Liver (tissue), 9 donors: ENCODE measurements around the gene LGALS4. TPM values are rescaled to one million over a fixed set of nuclear protein-coding genes. Genes with fewer than 3 reads are reported as not detected.
A peak's percentile ranks its signal among the peaks of the same experiment; 100 is the strongest.
"Not testable (repeated sequence)": the region's sequence is repeated elsewhere in the genome, so short reads cannot be mapped to it uniquely, and the experiment has no call there.

Experiments
- DNase-seq: peaks from one replicate; pipeline ENCODE4 v3.0.0-alpha.2; 2017; ENCODE audit warnings: low spot score
- H3K27ac ChIP-seq, 2 donors: one replicate each; pipeline ENCODE4 v1.7.0; 2013; ENCODE audit warnings: inconsistent platforms in 2 of 2, low read length in 2 of 2, control low read depth in 1 of 2, low read depth in 1 of 2, mild to moderate bottlenecking in 1 of 2
- H3K27me3 ChIP-seq, 4 donors: one replicate each; pipeline versions ENCODE4 v1.6.1 to v1.7.0; 2013; ENCODE audit warnings: low read length in 3 of 4, inconsistent platforms in 1 of 4, mild to moderate bottlenecking in 1 of 4, moderate library complexity in 1 of 4; ENCODE audit not compliant: control insufficient read depth in 4 of 4, insufficient read depth in 4 of 4
- H3K36me3 ChIP-seq, 4 donors: one replicate each; pipeline versions ENCODE4 v1.6.1 to v1.7.0; 2013; ENCODE audit warnings: low read length in 3 of 4, mild to moderate bottlenecking in 3 of 4, low read depth in 1 of 4, moderate library complexity in 1 of 4; ENCODE audit not compliant: control insufficient read depth in 4 of 4, insufficient read depth in 3 of 4
- H3K4me1 ChIP-seq, 4 donors: one replicate each; pipeline versions ENCODE4 v1.6.1 to v1.7.0; 2013; ENCODE audit warnings: low read length in 3 of 4, mild to moderate bottlenecking in 3 of 4, moderate library complexity in 1 of 4; ENCODE audit not compliant: control insufficient read depth in 4 of 4, insufficient read depth in 4 of 4
- H3K4me3 ChIP-seq, 3 donors: one replicate each; pipeline versions ENCODE4 v1.6.1 to v1.7.0; 2013; ENCODE audit warnings: low read length in 3 of 3, control low read depth in 1 of 3, low read depth in 1 of 3, mild to moderate bottlenecking in 1 of 3
- H3K9ac ChIP-seq, 2 donors: one replicate each; pipeline ENCODE4 v1.7.0; 2013; ENCODE audit warnings: low read length in 2 of 2, mild to moderate bottlenecking in 2 of 2, moderate library complexity in 2 of 2, control low read depth in 1 of 2, low read depth in 1 of 2
- H3K9me3 ChIP-seq, 4 donors: one replicate each; pipeline versions ENCODE4 v1.6.1 to v1.7.0; 2013; ENCODE audit warnings: low read length in 3 of 4; ENCODE audit not compliant: control insufficient read depth in 4 of 4
- ATF3 ChIP-seq: IDR thresholded peaks from 2 replicates; pipeline ENCODE4 v1.6.1; 2016; ENCODE audit warnings: antibody characterized with exemption
- CTCF ChIP-seq: fragments of 150-350 bp; IDR thresholded peaks from 2 replicates; pipeline ENCODE4 v1.5.1; 2017; ENCODE audit warnings: improper control_type of control experiment, low read depth, low read length; ENCODE audit not compliant: missing input control
- EGR1 ChIP-seq, 2 donors: IDR thresholded peaks; 2 replicates each; pipeline ENCODE4 v1.6.1; 2016 to 2018; ENCODE audit warnings: antibody characterized with exemption in 2 of 2, low read depth in 2 of 2
- FOXA1 ChIP-seq: IDR thresholded peaks from 2 replicates; pipeline ENCODE4 v1.6.1; 2016; ENCODE audit warnings: antibody characterized with exemption
- FOXA2 ChIP-seq: IDR thresholded peaks from 2 replicates; pipeline ENCODE4 v1.6.1; 2016; ENCODE audit warnings: antibody characterized with exemption
- GABPA ChIP-seq, 2 donors: IDR thresholded peaks in 1 of 2; conservative IDR thresholded peaks in 1 of 2; 2 replicates each; pipeline ENCODE4 v1.6.1; 2016; ENCODE audit warnings: antibody characterized with exemption in 2 of 2, mild to moderate bottlenecking in 1 of 2, moderate library complexity in 1 of 2
- HNF4A ChIP-seq, 2 donors: conservative IDR thresholded peaks; 2 replicates each; pipeline ENCODE4 v1.6.1; 2016; ENCODE audit warnings: antibody characterized with exemption in 2 of 2, mild to moderate bottlenecking in 2 of 2
- HNF4G ChIP-seq: IDR thresholded peaks from 2 replicates; pipeline ENCODE4 v1.6.1; 2016; ENCODE audit warnings: antibody characterized with exemption
- MAX ChIP-seq: IDR thresholded peaks from 2 replicates; pipeline ENCODE4 v1.6.1; 2016; ENCODE audit warnings: antibody characterized with exemption
- NR2F2 ChIP-seq: IDR thresholded peaks from 2 replicates; pipeline ENCODE4 v1.6.1; 2016; ENCODE audit warnings: antibody characterized with exemption
- RAD21 ChIP-seq, 2 donors: IDR thresholded peaks; 2 replicates each; pipeline ENCODE4 v1.6.1; 2016; ENCODE audit warnings: antibody characterized with exemption in 2 of 2, mild to moderate bottlenecking in 2 of 2
- RXRA ChIP-seq, 2 donors: IDR thresholded peaks; 2 replicates each; pipeline ENCODE4 v1.6.1; 2017 to 2018; ENCODE audit warnings: antibody characterized with exemption in 2 of 2, mild to moderate bottlenecking in 1 of 2
- SP1 ChIP-seq: IDR thresholded peaks from 2 replicates; pipeline ENCODE4 v1.6.1; 2018; ENCODE audit warnings: antibody characterized with exemption, mild to moderate bottlenecking
- TAF1 ChIP-seq: conservative IDR thresholded peaks from 2 replicates; pipeline ENCODE4 v1.6.1; 2016; ENCODE audit warnings: antibody characterized with exemption, mild to moderate bottlenecking
- YY1 ChIP-seq: IDR thresholded peaks from 2 replicates; pipeline ENCODE4 v1.6.1; 2016; ENCODE audit warnings: antibody characterized with exemption, mild to moderate bottlenecking
- ZBTB33 ChIP-seq: IDR thresholded peaks from 2 replicates; pipeline ENCODE4 v1.6.1; 2016; ENCODE audit warnings: antibody characterized with exemption
- WGBS: extraction: QIAGEN DNeasy Blood & Tissue Kit; methylation state at CpG from one replicate; pipeline ENCODE4 v1.1.7; 2013; 5-methylcytosine and 5-hydroxymethylcytosine counted together
- polyA plus RNA-seq, 2 donors: library from polyadenylated mRNA; stranded (reverse) in 1 of 2; unstranded in 1 of 2; fragments of 200-250 nt in 1 of 2; fragments of >200 nt in 1 of 2; fragmentation: Nextera tagmentation in 1 of 2; extraction: Ambion mirVana in 1 of 2; gene quantifications; one replicate each; pipeline versions ENCODE4 v1.2.1 to v1.2.3, GENCODE V29; 2013 to 2015
- total RNA-seq, 2 donors: library from RNA; depleted of rRNA; stranded (reverse); fragments of >200 nt; gene quantifications; one replicate each; pipeline ENCODE4 v1.2.3, GENCODE V29; 2014
- donor health status: healthy.
- donor health status: healthy.
- donor health status: healthy.
- donor health status: healthy.
- donor health status: healthy.

The LGALS4 gene
- total and polyA plus RNA-seq, 4 donors, result 0.42 to 40.6 (median 12.1) TPM

- not testable (repeated sequence) for H3K27ac ChIP-seq, H3K27me3 ChIP-seq, H3K36me3 ChIP-seq, H3K9me3 ChIP-seq, H3K4me1 ChIP-seq, DNase-seq, H3K9ac ChIP-seq, H3K4me3 ChIP-seq
- 63% methylated on average over 21 of the region's 21 CpGs for WGBS
- TF ChIP-seq SP1 (peak; percentile 42), RXRA (IDR thresholded peaks at IDR 0.05) (peak; percentile 30 to 34), HNF4A (conservative IDR thresholded peaks at IDR 0.05) (peak; percentile 59 to 66)
Observed at GRCh38 chr19:38859631-38860204, 47.0 kb upstream of the LGALS4 start.

GRCh38 chr19:38856813-38857212 lies 44.1 kb upstream of the LGALS4 start:
- DNase-seq, result no peak
- Histone ChIP-seq H3K9me3 (no peaks in the 10 kb centered on the region), H3K27me3 (no peaks in the 10 kb centered on the region), H3K9ac (no peak overlapping the region), H3K27ac (no peak overlapping the region), H3K36me3 (no peaks in the 10 kb centered on the region), H3K4me1 (peaks cover 0 to 10% (median 4%) of the 10 kb centered on the region in 4 donors), H3K4me3 (no peak overlapping the region)
- TF ChIP-seq RAD21 (IDR thresholded peaks at IDR 0.05) (no peak), ATF3 (no peak), ZBTB33 (no peak), EGR1 (IDR thresholded peaks at IDR 0.05; ENCODE audit: low read depth in 2 of 2) (no peak), CTCF (no peak), MAX (no peak), RXRA (IDR thresholded peaks at IDR 0.05) (no peak), FOXA2 (no peak), NR2F2 (no peak), GABPA (IDR thresholded peaks at IDR 0.05 in 1 of 2, conservative IDR thresholded peaks at IDR 0.05 in 1 of 2) (no peak), SP1 (no peak), FOXA1 (no peak), YY1 (no peak), HNF4G (no peak), TAF1 (no peak), HNF4A (conservative IDR thresholded peaks at IDR 0.05) (no peak)
- WGBS, result 93% methylated on average over 3 of the region's 3 CpGs

- H3K9ac ChIP-seq, H3K27me3 ChIP-seq, DNase-seq, H3K36me3 ChIP-seq, H3K27ac ChIP-seq, H3K4me3 ChIP-seq, H3K9me3 ChIP-seq: not testable (repeated sequence)
- 96% methylated on average over 29 of the region's 37 CpGs for WGBS
- H3K4me1 ChIP-seq, result peaks cover 0 to 14% (median 8%) of the 10 kb centered on the region in 4 donors
Observed at GRCh38 chr19:38855751-38856150, 43.0 kb upstream of the LGALS4 start.

GRCh38 chr19:38854961-38855360 lies 42.2 kb upstream of the LGALS4 start:
- not testable (repeated sequence) for H3K4me3 ChIP-seq, H3K27me3 ChIP-seq, H3K9ac ChIP-seq, H3K36me3 ChIP-seq, DNase-seq, H3K27ac ChIP-seq, H3K9me3 ChIP-seq
- WGBS, result 75% methylated on average over 3 of the region's 3 CpGs
- H3K4me1 ChIP-seq, result peaks cover 0 to 15% (median 8%) of the 10 kb centered on the region in 4 donors
